ENCODE data around the gene BAIAP2.

The BAIAP2 gene

DNA sequence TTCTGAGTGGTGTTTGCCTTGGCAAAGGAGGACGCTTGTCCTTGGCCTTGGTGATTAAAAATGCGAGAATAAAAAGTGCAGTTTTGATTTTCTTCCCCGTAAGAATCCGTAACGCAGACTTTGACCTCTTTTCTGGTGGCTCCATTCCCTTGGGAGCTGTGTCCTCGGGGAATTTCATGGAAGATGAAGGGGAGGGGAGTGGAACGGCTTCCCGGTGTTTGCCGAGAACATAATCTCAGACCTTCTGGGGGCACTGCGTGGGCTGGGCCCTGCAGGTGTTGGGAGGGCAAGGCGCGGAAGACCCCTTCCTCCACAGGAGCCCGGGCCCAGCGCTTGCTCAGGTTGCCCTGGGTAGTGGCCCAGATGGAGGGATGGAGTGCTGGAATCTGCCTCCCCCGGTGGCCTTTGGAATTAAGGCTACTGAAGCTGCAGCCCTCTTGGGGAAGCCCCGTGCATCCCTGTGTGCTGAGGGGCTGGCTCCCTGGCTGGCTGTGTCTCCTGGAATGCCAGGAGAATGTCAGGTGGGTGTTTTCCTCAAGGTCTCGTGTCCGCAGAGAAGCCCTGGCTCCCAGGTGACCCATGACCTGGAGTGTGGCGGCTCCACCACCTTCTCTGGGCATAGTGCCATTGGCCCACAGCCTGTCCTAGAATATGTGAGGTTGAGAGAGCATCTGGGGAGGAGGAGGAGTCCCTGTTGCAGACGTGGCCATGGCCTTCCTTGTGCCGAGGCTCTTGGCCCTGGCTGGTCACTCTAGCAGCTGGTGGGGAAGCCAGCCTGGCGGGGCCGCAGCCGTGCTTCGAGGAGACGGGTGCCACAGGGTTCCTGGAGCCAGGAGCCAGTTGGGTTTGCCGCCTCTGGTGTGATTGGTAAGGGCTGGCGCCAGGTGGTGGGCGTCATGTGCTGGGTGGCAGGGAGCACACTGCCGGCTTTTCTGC is 3.1 kb downstream of the BAIAP2 start:
- DNase-seq = no peak

DNA sequence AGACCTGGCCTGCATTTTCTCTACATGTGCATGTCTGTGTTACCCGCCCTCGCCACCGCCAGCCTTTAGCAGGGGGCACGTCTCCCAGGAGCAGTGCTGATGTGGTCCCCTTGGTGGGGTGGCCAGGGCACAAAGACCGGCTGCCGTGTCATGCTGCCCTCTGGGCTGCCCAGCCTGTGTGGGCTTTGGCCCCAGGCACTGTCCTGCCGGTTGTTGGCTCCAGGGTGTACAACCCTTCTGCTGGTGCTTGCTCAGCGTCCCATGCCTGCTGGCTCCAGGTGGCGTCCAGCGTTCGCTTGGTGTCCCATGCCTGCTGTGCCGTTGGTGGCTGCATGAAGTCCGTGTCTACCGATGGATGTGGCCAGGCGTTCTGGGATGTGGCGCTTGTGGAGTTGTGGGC is 4.1 kb downstream of the BAIAP2 start:
- DNase-seq = no peak

DNA sequence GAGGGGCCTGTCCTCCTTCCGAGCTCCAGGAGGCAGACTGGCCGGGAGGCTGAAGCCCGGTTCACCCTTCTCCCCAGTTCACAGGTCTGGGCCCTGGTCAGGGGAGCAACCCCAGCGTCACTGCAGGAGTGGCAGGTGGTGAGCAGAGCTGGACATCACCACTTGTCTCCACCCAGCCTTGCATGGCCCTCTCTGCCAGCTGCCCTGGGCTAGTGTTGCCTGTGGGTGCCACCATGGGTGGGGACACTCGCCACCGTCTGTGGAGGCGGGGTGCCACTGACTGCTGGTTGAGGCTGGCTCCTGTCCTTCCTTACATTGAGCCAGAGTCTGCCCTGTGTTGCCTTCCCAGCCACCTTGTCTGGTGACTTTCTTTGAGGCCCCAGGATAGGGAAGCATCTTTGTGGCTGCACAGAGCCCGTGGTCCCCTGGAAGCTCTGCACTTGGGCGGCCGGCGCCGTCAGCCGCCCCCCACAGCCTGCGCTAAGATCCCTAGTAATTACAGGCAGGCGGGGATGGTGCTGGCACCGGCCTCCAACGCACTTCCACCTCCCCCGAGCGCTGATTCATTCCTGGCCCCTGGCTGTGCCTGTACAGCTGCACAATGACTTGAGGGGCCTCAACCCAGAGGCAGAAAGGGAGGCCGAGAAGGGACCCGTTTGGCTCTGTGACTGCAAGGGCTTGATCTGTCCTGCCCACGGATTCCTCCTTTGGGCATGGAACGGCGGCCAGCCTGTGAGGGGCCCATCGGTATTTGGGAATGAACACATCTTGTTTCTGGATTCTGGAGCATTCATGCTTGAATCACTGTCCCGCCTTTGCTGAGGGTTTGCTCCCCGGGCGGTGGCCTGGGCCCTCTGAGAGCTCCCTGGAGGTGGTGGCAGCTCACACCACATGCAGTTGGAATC is 5.2 kb downstream of the BAIAP2 start:
- DNase-seq = peak in 3 of 4 experiments; percentile 49 to 63 (median 50)

DNA sequence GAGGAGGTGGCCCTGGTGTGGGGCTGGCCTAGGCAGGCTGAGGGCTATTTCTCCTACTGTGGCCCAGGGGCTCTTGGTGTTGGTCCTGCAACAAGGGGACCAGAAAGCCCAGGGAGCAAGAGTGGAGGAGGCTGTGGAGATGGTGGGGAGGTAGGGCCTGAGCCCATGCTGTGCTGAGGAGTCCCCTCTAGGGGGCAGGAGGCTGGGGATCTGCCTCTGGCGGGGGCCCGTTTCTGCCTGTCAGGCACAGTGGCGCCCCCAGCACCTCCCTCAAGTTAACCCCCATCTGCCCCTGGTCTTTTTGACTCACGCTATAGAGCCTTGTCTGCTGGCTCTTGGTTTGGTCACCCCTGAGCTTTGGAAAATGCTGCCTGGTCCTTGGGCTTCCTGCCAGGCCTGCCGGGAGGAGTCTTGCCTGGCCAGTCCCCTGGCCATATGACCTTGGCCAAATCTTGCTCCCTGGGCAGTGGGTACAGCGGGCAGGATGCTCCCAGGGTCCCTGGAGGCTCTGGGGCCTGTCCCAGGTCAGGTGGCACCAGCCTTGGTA is 5.9 kb downstream of the BAIAP2 start:
- DNase-seq = peak in 1 of 4 experiments; percentile 51

DNA sequence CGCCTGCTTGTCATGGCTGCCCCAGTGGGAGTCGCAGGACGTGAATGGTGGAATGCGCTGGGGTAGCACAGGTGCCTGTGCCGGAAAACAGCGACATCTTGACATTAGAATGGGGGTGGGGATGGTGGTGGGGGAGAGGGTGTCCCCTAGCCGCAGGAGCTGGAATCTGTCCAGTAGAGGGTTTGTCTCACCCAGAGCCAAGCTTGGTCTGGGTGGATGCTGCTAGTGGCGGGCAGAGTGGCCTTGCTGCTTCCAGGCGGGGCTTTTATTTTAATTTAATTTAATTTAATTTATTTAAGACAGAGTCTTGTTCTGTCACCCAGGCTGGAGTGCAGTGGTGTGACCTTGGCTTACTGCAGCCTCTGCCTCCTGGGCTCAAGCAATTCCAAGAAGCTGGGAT is 7.7 kb downstream of the BAIAP2 start:
- no peak for DNase-seq

DNA sequence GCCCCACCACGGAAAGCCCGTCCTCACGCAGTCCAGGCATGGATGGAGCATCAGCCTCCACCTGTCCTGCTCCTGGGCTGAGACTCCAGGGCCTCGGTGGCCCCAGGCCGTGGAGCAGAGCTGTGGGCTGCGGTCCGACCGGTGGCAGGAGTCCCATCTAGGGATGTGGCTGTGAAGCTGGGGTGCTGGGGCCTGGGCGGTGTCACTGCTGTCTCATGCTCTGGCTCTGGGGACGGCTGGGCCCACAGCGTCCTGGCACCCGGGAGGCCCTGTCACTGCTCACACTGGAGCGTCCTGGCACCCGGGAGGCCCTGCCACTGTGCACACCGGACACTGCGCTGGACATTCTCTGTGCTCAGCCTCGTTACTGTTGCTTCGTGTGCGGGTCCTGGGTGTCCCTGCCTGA is 8.4 kb downstream of the BAIAP2 start:
- no peak for DNase-seq

DNA sequence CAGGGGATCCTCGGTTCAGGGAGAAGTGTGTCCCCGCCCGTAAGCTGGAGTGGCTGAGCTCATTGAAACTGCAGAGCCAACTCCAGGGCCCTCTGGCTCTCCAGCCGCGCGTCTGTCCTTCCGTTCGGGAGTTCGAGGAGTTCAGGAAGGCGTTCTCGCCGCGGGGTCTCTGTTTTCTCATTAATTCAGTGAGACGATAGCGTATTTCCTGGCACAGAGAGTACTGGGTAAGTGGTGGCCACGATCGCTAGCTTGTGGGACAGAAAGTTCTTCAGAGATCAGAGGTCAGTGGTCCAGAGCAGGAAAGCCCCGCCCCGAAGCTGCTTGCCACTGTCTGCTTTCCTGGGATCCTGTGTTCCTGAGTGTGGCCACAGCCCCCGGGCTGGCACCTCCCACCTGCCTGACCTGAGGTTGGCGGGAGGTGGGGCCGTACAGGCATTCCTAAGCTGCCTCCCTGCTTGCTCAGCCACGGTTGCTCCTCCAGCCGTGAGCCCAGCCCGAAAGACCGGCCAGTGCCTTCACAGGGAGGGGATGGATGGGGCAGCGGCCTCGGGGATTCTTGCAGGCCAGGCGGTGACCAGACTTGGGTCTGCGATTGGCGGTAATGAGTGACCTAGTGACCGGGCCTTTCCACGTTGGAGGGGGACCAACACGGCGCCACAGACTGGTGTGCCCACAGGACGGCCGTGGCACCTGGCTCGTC is 8.9 kb downstream of the BAIAP2 start:
- no peak for DNase-seq

DNA sequence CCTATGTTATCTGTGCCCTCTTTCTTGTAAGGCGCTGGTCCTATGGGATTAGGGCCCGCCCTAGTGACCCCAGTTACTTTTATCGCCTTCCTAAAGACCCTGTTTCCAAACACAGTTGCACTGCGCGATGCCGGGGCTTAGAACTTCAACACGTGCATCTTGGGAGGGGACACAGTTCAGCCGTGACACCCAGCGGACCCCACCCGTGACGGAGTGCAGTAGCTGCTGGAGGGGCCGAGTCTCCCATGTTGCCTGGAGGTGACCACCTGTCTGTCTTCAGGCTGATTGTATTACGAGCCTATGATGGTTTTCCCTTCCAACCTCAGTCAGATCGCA is 9.4 kb downstream of the BAIAP2 start:
- DNase-seq = no peak

DNA sequence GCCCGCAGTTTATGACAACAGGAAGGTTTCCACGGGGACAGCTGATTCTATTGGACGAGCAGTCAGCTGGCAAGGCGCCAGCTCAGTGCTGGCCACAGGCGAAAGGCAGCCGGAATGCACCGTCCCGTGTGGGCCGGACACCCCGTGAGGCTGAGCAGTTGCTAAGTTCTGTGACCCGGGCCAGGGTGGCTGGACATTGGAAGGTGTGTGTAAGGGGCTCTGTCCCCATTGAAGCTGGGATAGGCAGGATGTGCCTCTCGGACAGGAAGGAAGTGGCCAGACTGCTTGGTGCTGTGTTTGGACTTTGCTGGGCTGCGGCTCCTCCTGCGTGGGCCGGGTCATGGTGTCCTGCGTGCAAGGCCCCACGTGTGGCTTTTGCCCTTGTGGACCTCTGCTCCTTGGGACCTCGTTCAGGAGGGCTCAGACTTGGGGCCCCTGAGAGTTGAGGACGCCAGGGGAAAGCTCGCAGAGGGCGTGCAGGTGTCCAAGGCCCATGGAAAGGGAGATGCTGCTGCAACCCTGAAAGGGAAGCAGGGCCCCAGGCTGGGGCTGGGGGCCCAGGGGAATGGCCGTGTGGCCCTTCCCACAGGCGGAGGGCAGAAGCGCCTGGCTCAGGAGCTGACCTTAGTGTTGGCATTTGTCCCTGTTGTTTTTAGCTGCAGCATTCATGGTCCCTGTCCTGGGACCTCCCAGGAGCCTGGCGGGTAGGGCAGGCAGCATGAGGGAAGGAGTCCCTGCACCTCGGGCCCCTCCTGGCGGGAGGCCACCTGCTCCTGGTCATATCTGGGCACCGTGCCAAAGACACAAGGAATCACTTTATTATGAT is 10.0 kb downstream of the BAIAP2 start:
- peak; percentile 40 to 56 (median 52) for DNase-seq

DNA sequence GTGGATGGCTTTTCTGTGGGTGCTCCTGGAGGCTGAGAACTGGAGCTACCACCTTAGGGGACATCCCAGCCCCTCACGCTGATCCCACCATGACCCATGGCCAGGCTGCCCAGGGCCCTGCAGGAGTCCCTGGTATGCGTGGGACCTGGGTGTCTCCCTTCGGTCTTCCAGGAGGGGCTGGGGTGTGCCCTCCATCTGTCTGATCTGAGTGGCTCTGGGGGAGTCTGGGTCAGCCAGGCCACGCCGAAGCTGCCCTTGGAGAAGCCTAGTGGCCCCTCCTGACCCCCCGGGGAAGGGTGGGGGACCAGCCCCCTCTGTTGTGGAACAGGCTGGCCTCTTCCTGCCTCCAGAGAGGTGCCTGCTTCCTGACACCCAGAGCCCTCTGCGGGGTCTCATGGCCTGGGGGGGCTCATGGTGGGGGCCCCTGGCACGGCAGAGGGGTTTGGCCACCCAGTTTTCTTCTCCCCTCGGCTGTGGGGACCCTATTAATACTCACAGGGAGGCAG is 10.7 kb downstream of the BAIAP2 start:
- no peak for DNase-seq

DNA sequence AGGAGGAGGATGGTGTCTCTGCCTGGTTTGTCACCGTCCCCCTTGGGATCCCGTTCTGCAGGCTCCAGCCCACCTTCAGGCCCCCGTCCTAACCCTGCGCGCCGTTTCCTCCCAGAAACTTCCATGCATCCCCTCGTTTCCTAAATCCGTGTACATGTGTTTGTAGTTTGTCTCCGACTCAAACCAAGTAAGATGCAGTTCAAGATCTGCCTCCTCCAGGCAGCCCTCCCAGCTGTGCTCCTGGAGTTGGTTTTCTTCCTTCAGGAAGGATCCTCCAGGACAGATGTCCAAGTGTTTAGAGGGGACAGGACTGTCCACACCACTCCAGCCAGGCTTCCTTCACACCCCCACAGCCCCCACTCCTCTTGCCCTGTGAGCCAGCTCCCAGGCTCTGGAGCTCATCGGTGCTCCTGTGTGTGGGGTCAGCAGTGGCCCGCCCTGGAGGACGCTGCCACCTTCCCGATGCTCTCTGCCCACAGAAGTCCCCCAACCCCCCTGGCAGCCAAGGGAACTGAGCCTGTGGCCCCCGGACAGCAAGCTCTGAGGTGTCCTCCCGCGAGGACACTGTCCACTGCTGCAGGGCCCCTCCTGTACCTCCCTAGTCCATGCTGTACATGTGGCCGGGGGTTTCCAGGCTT is 11.3 kb downstream of the BAIAP2 start:
- no peak for DNase-seq

DNA sequence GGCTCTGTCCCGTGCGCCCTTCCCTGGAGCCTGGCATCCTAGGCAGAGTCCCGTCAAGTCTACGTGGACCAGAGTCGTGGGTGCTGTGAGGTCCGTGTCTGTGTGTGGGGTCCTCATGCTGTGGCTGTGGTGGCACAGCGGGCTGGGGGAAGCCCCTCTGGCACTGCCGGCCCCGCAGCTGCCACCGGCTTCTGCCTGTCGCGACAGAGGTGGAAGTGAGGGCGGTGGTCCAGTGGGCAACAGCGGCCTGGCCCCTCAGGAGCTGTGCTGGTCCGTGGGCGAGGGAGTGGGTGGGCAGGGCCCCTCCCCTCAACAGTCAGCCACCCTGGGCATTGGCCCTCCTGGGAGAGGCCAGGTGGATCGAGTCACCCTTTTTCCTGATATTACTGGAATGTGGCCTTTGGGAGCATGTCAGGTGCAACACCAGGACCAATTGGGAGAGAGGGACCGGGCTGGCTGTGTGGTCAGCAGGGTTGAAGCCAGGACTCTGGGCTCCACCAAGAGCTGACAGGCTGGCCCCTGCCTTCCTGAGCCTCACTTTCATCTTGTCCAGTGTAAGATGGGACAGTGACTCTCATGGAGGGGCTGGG is 11.9 kb downstream of the BAIAP2 start:
- no peak for DNase-seq

DNA sequence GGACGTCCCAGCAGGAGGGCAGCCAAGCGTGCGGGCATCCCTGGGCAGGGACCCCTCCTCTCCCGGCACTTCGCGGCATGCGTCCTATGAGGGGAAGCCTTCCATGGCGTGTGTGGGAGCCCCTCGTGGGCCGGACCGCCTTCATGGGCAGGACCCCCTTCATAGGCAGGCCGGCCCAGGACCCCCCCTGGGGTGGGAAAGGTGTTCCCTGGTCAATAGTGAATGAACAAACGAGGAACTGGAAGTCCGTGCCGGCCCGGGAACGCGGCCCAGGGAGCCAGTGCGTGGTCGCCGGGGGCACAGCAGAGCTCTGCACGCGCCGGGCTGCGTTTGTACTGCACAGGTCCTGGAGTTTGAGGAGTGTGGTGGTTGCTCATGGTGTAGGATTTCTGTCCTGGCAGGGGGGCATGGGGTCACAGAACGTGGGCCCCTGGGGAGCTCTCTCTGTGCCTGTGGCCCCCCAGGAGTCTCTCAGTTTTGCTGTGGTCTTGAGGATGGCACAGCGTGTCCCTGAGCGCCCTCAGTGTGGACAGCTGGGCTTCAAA is 13.9 kb downstream of the BAIAP2 start:
- no peak for DNase-seq

DNA sequence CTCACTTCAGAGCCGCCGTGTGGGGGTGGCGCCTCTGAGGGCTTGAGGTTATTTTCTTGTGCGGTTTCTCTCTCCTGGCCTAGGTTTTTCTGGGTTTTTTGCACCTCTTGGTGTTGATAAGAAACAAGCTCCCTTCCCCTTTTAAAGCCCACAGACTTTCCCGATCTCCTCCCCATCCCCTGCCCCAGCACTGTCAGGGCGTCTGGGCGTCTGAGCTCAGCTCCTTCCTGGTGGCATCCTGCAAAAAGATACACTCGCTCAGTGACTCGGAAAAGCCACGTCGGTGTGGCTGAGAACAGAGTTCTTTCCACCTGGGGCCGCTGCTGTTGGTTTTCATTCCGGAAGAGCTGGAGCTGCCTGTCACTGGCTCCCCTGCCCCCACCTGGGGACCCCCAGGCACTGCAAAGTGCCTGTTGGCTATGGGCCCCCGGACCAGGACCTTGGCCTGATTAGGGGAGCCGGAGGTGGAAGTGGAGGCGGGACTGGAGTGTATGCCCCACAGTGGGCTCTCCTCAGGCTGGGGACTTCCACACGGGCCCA is 14.5 kb downstream of the BAIAP2 start:
- peak in 2 of 4 experiments; percentile 24 to 38 for DNase-seq

DNA sequence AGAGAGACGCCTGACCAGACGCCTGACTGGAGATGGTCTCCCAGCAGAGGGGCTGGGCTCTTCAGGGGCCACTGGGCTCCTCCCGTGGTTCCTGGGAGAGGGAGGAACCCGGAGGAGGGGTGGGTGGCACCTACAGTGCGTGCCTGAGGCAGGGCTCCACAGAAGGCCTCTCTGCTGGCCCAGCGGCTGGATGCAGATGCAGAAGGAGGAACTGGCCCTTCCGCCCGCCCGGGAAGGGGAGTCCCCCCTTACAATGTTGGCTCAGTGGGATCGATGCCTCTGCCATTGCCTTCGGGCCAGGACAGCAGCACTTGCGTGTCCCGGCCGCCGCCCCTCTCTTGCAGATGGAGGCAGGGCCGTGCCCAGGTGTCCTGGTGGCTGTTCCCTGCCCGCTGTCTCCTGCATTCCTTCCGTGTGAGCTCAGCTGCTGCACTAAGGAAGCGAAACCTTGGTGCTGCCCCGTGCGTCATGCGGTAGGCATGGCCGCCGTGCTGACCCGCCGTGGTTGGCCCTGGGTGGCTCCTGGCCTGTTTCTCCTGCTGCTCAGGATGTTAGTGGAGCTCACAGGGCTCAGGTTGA is 15.1 kb downstream of the BAIAP2 start:
- DNase-seq = peak; percentile 84 to 93 (median 92)

DNA sequence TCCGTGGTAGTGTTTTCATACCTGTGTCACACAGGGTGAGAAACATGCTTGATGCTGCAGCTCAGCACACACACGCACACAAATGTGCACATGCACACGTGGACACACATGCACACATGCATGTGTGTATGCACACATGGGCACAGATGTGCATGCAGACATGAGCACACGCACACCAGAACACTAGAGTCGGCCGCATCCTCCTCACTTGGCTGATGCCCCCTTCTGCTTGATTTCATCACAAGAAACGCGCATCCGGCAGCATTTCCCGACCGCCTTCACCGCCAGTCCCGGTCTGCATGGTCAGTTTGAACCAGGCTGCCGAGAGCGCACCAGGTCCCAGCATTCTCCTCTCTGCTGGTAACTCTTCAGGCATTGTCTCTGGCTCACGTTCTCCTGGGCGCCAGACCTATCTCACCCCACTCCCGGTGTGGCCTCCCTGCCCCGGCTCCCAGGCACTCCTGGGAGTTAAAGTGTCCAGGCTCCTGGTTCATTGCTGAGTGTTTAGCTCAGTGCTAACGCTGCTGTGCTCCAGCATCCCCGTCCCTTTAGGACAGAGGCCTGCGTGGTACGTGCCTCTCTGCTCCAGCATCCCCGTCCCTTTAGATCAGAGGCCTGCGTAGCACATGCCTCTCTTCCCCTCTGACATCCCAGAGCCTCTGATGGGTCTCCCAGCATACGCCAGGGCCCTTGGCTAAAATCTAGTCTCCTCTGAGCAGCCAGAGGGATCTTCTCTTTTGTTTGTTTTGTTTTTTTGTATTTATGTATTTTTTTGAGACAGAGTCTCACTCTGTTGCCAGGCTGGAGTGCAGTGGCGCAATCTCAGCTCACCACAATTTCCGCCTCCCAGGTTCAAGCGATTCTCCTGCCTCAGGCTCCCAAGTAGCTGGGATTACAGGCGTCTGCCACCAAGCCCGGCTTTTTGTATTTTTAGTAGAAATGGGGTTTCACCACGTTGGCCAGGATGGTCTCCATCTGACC is 16.0 kb downstream of the BAIAP2 start:
- peak; percentile 33 to 62 (median 44) for DNase-seq

DNA sequence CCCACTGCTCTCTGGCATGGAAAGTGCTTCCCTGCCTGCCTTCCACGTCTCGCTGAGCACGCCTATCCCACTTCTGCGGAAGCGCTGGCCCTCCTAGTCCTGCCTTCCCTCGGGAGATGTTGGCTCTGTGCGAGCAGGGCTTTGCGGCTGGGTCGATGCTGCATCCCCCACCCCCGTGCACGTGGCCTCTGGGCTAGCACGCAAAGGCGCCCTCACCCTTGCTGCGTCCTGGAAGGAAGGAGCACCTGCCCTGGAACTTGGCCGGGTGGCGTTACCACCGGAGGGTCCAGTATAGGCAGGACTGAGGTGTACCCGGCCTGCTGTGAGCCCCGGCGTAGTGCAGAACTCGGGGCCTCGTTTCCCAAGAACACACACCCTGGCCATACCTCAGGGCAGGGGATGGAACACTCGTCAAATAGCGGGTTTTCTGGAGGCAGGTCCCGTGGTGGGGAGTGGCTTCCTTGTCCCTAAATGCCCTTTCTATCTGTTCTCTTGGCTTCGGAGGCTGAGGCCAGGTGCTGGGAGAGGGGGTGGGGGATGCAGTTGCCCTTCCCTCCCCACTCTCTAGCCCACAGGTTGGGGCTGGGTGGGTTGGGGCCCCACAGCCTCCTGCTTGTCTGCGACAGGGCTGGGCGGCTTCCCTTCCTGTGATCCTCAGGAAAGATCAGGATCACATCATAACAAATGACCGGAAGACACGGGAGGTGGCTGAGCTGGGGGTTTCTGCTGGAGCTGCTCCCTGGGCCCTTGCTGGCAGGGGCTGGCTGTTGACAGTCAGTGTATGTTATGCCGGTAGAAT is 17.4 kb downstream of the BAIAP2 start:
- DNase-seq = no peak
